Prostate gland (tissue), 2 donors: Measurements from ENCODE around the gene LRRC14B.

Experiments
- POLR2A ChIP-seq: fragments of 450-650 bp; IDR thresholded peaks from one replicate; pipeline ENCODE4 v1.6.1; 2016; ENCODE audit warnings: antibody characterized with exemption, mild to moderate bottlenecking
- POLR2AphosphoS5 ChIP-seq: sonication (generic); formaldehyde crosslinking; IDR thresholded peaks from one replicate; pipeline ENCODE4 v1.6.1; 2017; ENCODE audit warnings: antibody characterized with exemption
- TF ChIP-seq, protein P1 (sequence below), 4 experiments: fragments of 200-600 bp in 2 of 4; fragments of 450-650 bp in 2 of 4; sonication (generic) in 2 of 4; IDR thresholded peaks; 1 replicate in 3 of 4; 2 replicates in 1 of 4; pipeline ENCODE4 v1.5.1; 2016 to 2019; ENCODE audit warnings: antibody characterized with exemption in 4 of 4, mild to moderate bottlenecking in 2 of 4, moderate library complexity in 2 of 4

DNA sequence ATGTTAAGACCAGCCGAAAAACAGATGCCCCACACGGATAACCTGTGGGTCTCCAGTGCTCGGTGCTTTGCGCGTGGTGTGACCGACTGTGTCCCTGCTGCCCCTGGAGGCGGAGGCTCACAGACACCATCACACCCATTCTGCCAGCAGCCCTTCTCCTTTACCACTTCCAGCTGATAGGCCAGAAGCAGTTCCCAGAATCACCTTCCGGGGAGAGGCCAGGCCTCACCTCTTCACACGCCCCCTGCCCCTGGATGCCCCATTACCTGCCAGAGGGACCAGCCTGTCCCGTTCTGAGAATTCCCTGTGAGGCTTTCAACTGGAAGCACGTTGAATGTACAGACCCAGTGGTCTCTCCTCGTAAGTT, 21.6 kb upstream of the LRRC14B start:
- TF ChIP-seq POLR2A, result no peak
- TF ChIP-seq, protein P1, sequence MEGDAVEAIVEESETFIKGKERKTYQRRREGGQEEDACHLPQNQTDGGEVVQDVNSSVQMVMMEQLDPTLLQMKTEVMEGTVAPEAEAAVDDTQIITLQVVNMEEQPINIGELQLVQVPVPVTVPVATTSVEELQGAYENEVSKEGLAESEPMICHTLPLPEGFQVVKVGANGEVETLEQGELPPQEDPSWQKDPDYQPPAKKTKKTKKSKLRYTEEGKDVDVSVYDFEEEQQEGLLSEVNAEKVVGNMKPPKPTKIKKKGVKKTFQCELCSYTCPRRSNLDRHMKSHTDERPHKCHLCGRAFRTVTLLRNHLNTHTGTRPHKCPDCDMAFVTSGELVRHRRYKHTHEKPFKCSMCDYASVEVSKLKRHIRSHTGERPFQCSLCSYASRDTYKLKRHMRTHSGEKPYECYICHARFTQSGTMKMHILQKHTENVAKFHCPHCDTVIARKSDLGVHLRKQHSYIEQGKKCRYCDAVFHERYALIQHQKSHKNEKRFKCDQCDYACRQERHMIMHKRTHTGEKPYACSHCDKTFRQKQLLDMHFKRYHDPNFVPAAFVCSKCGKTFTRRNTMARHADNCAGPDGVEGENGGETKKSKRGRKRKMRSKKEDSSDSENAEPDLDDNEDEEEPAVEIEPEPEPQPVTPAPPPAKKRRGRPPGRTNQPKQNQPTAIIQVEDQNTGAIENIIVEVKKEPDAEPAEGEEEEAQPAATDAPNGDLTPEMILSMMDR (IDR thresholded peaks at IDR 0.05), result no peak
- TF ChIP-seq POLR2AphosphoS5, result no peak
